OCI-LY3 (cell line): ENCODE data around the gene PTPRJ.

ENCODE experiments used
- EZH2phosphoT487 ChIP-seq: fragments of 200-600 bp; shearing (Covaris generic); IDR thresholded peaks from 2 replicates; pipeline ENCODE4 v1.6.1; 2018; ENCODE audit warnings: antibody characterized with exemption, mixed run types, low read depth
- TF ChIP-seq, protein P1 (sequence below): fragments of 200-600, 300-600 bp; sonication (generic); IDR thresholded peaks from 2 replicates; pipeline ENCODE4 v1.5.1; 2014; ENCODE audit warnings: antibody characterized with exemption, low read length, low read depth

DNA sequence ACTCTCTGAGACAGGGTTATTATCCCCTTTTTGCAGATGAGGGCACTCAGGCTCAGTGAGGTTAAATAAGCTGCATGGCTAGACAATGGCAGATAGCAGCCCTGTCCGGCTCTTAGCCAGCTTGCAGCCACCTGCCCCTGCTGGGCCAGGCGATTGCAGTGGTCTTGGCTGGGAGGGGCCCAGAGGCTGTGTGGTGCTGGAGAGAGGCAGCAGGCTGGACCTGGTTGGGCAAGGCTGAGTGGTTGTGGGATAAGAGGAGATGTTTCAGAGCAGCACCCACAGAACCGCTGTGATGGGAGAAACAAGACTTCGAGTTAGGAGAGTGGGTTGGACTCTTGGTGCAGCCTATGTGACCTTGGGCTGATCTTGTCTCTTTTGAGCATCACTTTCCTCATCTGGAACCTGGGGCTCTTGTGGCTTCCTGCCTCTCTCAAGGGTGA is 25.5 kb downstream of the PTPRJ start:
- TF ChIP-seq, protein P1, sequence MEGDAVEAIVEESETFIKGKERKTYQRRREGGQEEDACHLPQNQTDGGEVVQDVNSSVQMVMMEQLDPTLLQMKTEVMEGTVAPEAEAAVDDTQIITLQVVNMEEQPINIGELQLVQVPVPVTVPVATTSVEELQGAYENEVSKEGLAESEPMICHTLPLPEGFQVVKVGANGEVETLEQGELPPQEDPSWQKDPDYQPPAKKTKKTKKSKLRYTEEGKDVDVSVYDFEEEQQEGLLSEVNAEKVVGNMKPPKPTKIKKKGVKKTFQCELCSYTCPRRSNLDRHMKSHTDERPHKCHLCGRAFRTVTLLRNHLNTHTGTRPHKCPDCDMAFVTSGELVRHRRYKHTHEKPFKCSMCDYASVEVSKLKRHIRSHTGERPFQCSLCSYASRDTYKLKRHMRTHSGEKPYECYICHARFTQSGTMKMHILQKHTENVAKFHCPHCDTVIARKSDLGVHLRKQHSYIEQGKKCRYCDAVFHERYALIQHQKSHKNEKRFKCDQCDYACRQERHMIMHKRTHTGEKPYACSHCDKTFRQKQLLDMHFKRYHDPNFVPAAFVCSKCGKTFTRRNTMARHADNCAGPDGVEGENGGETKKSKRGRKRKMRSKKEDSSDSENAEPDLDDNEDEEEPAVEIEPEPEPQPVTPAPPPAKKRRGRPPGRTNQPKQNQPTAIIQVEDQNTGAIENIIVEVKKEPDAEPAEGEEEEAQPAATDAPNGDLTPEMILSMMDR = no peak
- TF ChIP-seq EZH2phosphoT487 = no peak
